Measurements from ENCODE around the gene OTULINL. TPM values are rescaled to one million over a fixed set of nuclear protein-coding genes. Genes with fewer than 3 reads are reported as not detected.

Gene OTULINL
- total RNA-seq, 1 experiment from 2014 or later: 12.3 TPM

GRCh38 chr5:14572385-14572784, 9.2 kb upstream of the OTULINL start:
- H3K27me3 Mint-ChIP-seq (ENCODE audit: low read depth): no peaks in the 10 kb centered on the region; the same call in 1 of the 2 replicates
- ChIA-PET POLR2A (no interaction called here), CTCF (no interaction called here)
- peaks cover 30% of the 10 kb centered on the region for H3K9me3 Mint-ChIP-seq
- H3K4me1 Mint-ChIP-seq: no peaks in the 10 kb centered on the region
- no peak for DNase-seq (ENCODE audit: low spot score)
- 0 out of 2 replicates have a peak, but pooled peaks cover 3% of the 10 kb centered on the region for H3K36me3 Mint-ChIP-seq
- no peak overlapping the region for H3K27ac Mint-ChIP-seq
- no peak overlapping the region for H3K4me3 Mint-ChIP-seq
- TF ChIP-seq OVOL2 (CRISPR knock-in tag; IDR thresholded peaks at IDR 0.05; ENCODE audit: borderline replicate concordance): no peak
- no peak for TF ChIP-seq ESRRA (CRISPR knock-in tag; IDR thresholded peaks at IDR 0.05; ENCODE audit: borderline replicate concordance)
- TF ChIP-seq USF1 (CRISPR knock-in tag; IDR thresholded peaks at IDR 0.05): no peak
- no peak for TF ChIP-seq CREB1 (CRISPR knock-in tag; IDR thresholded peaks at IDR 0.05)
- TF ChIP-seq ZNF263 (CRISPR knock-in tag; IDR thresholded peaks at IDR 0.05; ENCODE audit: low read depth): no peak
- no peak for TF ChIP-seq FOXK1 (CRISPR knock-in tag; IDR thresholded peaks at IDR 0.05)
- no peak for TF ChIP-seq TEAD1 (CRISPR knock-in tag; IDR thresholded peaks at IDR 0.05)
- no peak for TF ChIP-seq TP53 (CRISPR knock-in tag; IDR thresholded peaks at IDR 0.05)
- TF ChIP-seq CTCF (IDR thresholded peaks at IDR 0.05): no peak
- TF ChIP-seq NR3C1 (CRISPR knock-in tag; conservative IDR thresholded peaks at IDR 0.05; ENCODE audit: low read depth): no peak
- no peak for TF ChIP-seq KAT7 (CRISPR knock-in tag; IDR thresholded peaks at IDR 0.05; ENCODE audit: borderline replicate concordance)
- no peak for TF ChIP-seq ZNF671 (CRISPR knock-in tag; IDR thresholded peaks at IDR 0.05)
- TF ChIP-seq NR2C2 (CRISPR knock-in tag; IDR thresholded peaks at IDR 0.05): no peak
- ATAC-seq: no peak

- Mint-ChIP-seq H3K4me1 (no peaks in the 10 kb centered on the region), H3K36me3 (0 out of 2 replicates have a peak, but pooled peaks cover 3% of the 10 kb centered on the region), H3K27ac (no peak overlapping the region), H3K27me3 (ENCODE audit: low read depth) (no peaks in the 10 kb centered on the region; the same call in 1 of the 2 replicates), H3K4me3 (no peak overlapping the region), H3K9me3 (peaks cover 29% of the 10 kb centered on the region)
- ATAC-seq (no peak), DNase-seq (ENCODE audit: low spot score) (no peak)
- ChIA-PET CTCF (interaction anchor here (1.0 kb wide), 1 partner anchor 9 kb away, joined by 3 read pairs; no protein-coding TSS in a partner anchor), POLR2A (no interaction called here)
- TF ChIP-seq SMAD4 (CRISPR knock-in tag; IDR thresholded peaks at IDR 0.05) (no peak), ZNF219 (CRISPR knock-in tag; IDR thresholded peaks at IDR 0.05; ENCODE audit: borderline replicate concordance) (no peak), ZNF232 (CRISPR knock-in tag; IDR thresholded peaks at IDR 0.05) (no peak), ZNF138 (CRISPR knock-in tag; conservative IDR thresholded peaks at IDR 0.05) (no peak), ATF3 (CRISPR knock-in tag; conservative IDR thresholded peaks at IDR 0.05) (no peak), GRHL2 (CRISPR knock-in tag; IDR thresholded peaks at IDR 0.05; ENCODE audit: insufficient replicate concordance, severe bottlenecking) (no peak), TEAD1 (CRISPR knock-in tag; IDR thresholded peaks at IDR 0.05) (no peak), CTCF (IDR thresholded peaks at IDR 0.05) (no peak), CREM (CRISPR knock-in tag; IDR thresholded peaks at IDR 0.05) (no peak), ATF6 (CRISPR knock-in tag; IDR thresholded peaks at IDR 0.05) (no peak), ZNF121 (CRISPR knock-in tag; IDR thresholded peaks at IDR 0.05) (no peak), SP1 (CRISPR knock-in tag; conservative IDR thresholded peaks at IDR 0.05) (no peak), ZNF416 (CRISPR knock-in tag; IDR thresholded peaks at IDR 0.05) (no peak), FOXP1 (CRISPR knock-in tag; IDR thresholded peaks at IDR 0.05; ENCODE audit: borderline replicate concordance) (no peak)
Observed at GRCh38 chr5:14572836-14573235, 8.8 kb upstream of the OTULINL start.

All from WTC11 (cell line).